Measurements from ENCODE around the gene ZNF428.

ZNF428 gene

GRCh38 chr19:43616306-43616705, 3.1 kb downstream of the ZNF428 start:
- H3K9me3 ChIP-seq (ENCODE audit: insufficient read depth, low read depth, low read length) = no peaks in the 10 kb centered on the region
- no peak overlapping the region for H2AFZ ChIP-seq (ENCODE audit: low read length)
- peak overlapping the region; percentile 20 for H3K4me3 ChIP-seq (ENCODE audit: low read length, poor library complexity, severe bottlenecking)
- H4K20me1 ChIP-seq (ENCODE audit: insufficient read depth, low read length, poor library complexity, severe bottlenecking) = peaks cover 47% of the 10 kb centered on the region
- H3K9ac ChIP-seq (ENCODE audit: low read depth, low read length, poor library complexity, severe bottlenecking) = peak overlapping the region; percentile 46
- no peak for TF ChIP-seq CTCF (conservative IDR thresholded peaks at IDR 0.05; ENCODE audit: low read length)
- no peak for TF ChIP-seq EZH2phosphoT487 (IDR thresholded peaks at IDR 0.05; ENCODE audit: borderline replicate concordance)
- peaks cover 35% of the 10 kb centered on the region for H3K4me1 ChIP-seq (ENCODE audit: insufficient read depth, low read length, poor library complexity, severe bottlenecking)
- H3K4me2 ChIP-seq (ENCODE audit: low read depth, low read length, poor library complexity, severe bottlenecking) = peak overlapping the region; percentile 61
- H3K27me3 ChIP-seq (ENCODE audit: insufficient read depth, low read length, poor library complexity, severe bottlenecking) = no peaks in the 10 kb centered on the region
- H3K79me2 ChIP-seq (ENCODE audit: insufficient read depth, low read length) = peaks cover 91% of the 10 kb centered on the region
- H3K9me2 ChIP-seq (replicated peaks; ENCODE audit: low read depth, low read length) = no peaks in the 10 kb centered on the region
- peaks cover 23% of the 10 kb centered on the region; the same call in 1 of the 2 replicates for H3K36me3 ChIP-seq (ENCODE audit: insufficient read depth, low read length)
- H3F3A ChIP-seq (ENCODE audit: low read depth) = no peaks in the 10 kb centered on the region

- Histone ChIP-seq H3F3A (ENCODE audit: low read depth) (no peaks in the 10 kb centered on the region), H3K79me2 (ENCODE audit: insufficient read depth, low read length) (peaks cover 83% of the 10 kb centered on the region), H3K36me3 (ENCODE audit: insufficient read depth, low read length) (peaks cover 34% of the 10 kb centered on the region; the same call in 1 of the 2 replicates), H3K4me1 (ENCODE audit: insufficient read depth, low read length, poor library complexity, severe bottlenecking) (peaks cover 13% of the 10 kb centered on the region), H3K9me2 (replicated peaks; ENCODE audit: low read depth, low read length) (no peaks in the 10 kb centered on the region), H3K4me3 (ENCODE audit: low read length, poor library complexity, severe bottlenecking) (no peak overlapping the region), H3K4me2 (ENCODE audit: low read depth, low read length, poor library complexity, severe bottlenecking) (no peak overlapping the region), H2AFZ (ENCODE audit: low read length) (no peak overlapping the region), H3K9me3 (ENCODE audit: insufficient read depth, low read depth, low read length) (no peaks in the 10 kb centered on the region), H3K27me3 (ENCODE audit: insufficient read depth, low read length, poor library complexity, severe bottlenecking) (no peaks in the 10 kb centered on the region), H4K20me1 (ENCODE audit: insufficient read depth, low read length, poor library complexity, severe bottlenecking) (peaks cover 48% of the 10 kb centered on the region), H3K9ac (ENCODE audit: low read depth, low read length, poor library complexity, severe bottlenecking) (no peak overlapping the region)
- TF ChIP-seq EZH2phosphoT487 (IDR thresholded peaks at IDR 0.05; ENCODE audit: borderline replicate concordance) (no peak), CTCF (conservative IDR thresholded peaks at IDR 0.05; ENCODE audit: low read length) (no peak)
Measured at GRCh38 chr19:43612374-43612773, 7.1 kb downstream of the ZNF428 start.

- H3F3A ChIP-seq (ENCODE audit: low read depth) = no peaks in the 10 kb centered on the region
- H3K4me2 ChIP-seq (ENCODE audit: low read depth, low read length, poor library complexity, severe bottlenecking) = no peak within 1 kb of the TSS
- H3K27me3 ChIP-seq (ENCODE audit: insufficient read depth, low read length, poor library complexity, severe bottlenecking) = no peaks in the 10 kb centered on the region
- H3K36me3 ChIP-seq (ENCODE audit: insufficient read depth, low read length) = peaks cover 40% of the 10 kb centered on the region; the same call in 1 of the 2 replicates
- no peaks in the 10 kb centered on the region for H3K9me2 ChIP-seq (replicated peaks; ENCODE audit: low read depth, low read length)
- no peak for TF ChIP-seq CTCF (conservative IDR thresholded peaks at IDR 0.05; ENCODE audit: low read length)
- peaks cover 77% of the 10 kb centered on the region for H3K79me2 ChIP-seq (ENCODE audit: insufficient read depth, low read length)
- no peak within 1 kb of the TSS for H2AFZ ChIP-seq (ENCODE audit: low read length)
- H4K20me1 ChIP-seq (ENCODE audit: insufficient read depth, low read length, poor library complexity, severe bottlenecking) = peaks cover 43% of the 10 kb centered on the region
- no peak within 1 kb of the TSS for H3K4me3 ChIP-seq (ENCODE audit: low read length, poor library complexity, severe bottlenecking)
- no peaks in the 10 kb centered on the region for H3K9me3 ChIP-seq (ENCODE audit: insufficient read depth, low read depth, low read length)
- H3K4me1 ChIP-seq (ENCODE audit: insufficient read depth, low read length, poor library complexity, severe bottlenecking) = peaks cover 11% of the 10 kb centered on the region
- no peak within 1 kb of the TSS for H3K9ac ChIP-seq (ENCODE audit: low read depth, low read length, poor library complexity, severe bottlenecking)
Measured at GRCh38 chr19:43611788-43612187, 7.6 kb downstream of the ZNF428 start, which contains the start of gene SRRM5. SRRM5 (plus strand) TSS chr19:43612088; CDS start chr19:43612122, 34 bp downstream.

All from Loucy (cell line).